Posterior vena cava (tissue), 2 donors: ENCODE results near the gene CERS3. TPM values are rescaled to one million over a fixed set of nuclear protein-coding genes. Genes with fewer than 3 reads are reported as not detected.
"Not testable (repeated sequence)": the region's sequence is repeated elsewhere in the genome, so short reads cannot be mapped to it uniquely, and the experiment has no call there.

Experiments used
- DNase-seq: peaks from one replicate; pipeline ENCODE4 v3.0.0-alpha.2; 2020; ENCODE audit warnings: low spot score
- intact Hi-C, 2 donors: fragments of 100-400 bp; cut with DNase I; formaldehyde crosslinking; loops; one replicate each; pipeline versions ENCODE4 v1.14.1 to v1.14.2; 2022 to 2023
- total RNA-seq, 2 donors: library from RNA; stranded (reverse); fragmentation: NEBNext Ultra II Directional; extraction: Animal tissue kit (Norgen Biotek cat#: 25700); gene quantifications; one replicate each; pipeline ENCODE4 v1.2.1, GENCODE V29; 2021
- donor health status: DM: yes; HTN: yes; CAD: no.
- donor health status: DM: yes; HTN: yes; CAD: no.

Gene CERS3
- total RNA-seq, 2 donors from 2014 or later: not detected

DNA sequence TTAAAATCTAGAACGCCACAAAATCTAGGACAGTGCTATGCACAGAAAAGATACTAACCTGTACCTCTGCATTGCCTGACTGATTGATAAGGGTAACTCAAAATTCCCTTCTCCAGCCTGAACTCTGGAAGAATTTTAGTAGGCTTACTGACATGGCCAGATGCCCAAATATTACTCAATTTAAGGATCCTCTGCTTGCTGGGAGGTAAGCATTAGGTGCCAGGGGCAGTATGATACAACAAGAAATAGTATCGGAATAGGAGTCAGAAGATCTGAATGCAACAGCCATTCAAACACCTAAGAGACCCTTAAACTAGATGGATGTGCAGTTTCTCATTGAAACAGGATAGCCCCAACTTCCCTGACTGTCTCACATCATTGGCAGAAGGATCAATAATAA is 45.4 kb downstream of the CERS3 start:
- no peak for DNase-seq
- intact Hi-C loops: no loop called here

DNA sequence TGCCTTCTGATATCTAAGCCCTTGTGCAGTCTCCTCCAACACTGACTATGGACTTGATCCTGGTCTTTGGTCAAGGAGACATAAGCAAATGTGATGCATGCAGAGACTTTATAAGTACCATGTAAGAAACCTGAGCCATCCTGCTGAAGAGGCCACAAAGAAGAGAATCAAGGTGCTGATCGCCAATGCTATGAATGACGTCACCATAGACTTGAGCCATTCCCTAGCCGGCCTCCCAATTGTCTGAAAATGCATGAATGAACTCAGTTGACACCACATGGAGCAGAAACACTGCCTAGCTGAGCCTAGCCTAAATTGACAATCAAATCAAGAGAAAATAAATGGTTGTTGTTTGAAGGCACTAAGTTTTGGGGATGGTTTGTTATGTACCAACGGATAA is 51.9 kb downstream of the CERS3 start:
- intact Hi-C loops: loop anchor here in 1 of 2 donors (10.0 kb wide), 1 partner anchor 522 kb away; no protein-coding TSS in a partner anchor
- no peak for DNase-seq

DNA sequence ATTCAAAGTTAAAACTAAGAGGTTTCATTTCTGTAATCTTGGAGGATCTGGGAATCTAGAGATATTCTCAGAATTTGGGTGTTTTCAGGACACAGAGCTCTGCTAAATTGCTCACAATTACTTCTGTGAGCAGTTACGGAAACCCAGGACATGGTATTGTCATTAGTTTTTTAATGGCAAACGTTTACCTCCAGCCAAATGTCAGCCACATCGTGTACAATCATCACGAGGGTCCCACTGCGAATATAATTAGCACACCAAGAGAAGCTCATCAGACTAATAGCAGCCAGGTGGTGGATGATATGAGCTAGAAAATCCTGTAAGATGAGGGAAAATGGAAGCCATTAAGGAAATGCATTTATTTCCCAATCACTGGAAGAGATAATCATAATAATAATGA is 56.0 kb downstream of the CERS3 start:
- intact Hi-C loops: loop anchor here in 1 of 2 donors (10.0 kb wide), 1 partner anchor 518 kb away; no protein-coding TSS in a partner anchor
- no peak for DNase-seq

DNA sequence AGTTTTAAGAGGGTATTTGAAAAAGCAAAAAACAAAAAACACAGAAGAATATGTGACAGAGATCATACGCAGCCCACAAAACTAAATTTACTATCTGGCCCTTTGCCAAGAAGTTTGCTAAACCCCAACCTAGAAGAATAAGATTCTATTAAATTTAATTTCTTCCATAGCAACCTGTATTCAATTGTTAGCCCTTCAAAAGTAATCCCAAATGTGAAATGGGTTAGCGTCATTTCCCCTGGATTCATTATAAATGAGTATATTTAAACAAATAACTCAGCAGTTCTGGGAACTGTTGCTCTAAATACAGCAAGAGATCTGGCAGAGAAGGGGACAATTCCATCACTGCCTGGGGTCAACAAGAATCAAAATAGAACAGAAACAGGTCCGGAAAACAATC is 56.8 kb downstream of the CERS3 start:
- intact Hi-C loops: loop anchor here in 1 of 2 donors (10.0 kb wide), 1 partner anchor 517 kb away; no protein-coding TSS in a partner anchor
- no peak for DNase-seq

- intact Hi-C loops: no loop called here
- no peak for DNase-seq
These were observed 60.5 kb downstream of the CERS3 start for GRCh38 chr15:100468285-100468684.

DNA sequence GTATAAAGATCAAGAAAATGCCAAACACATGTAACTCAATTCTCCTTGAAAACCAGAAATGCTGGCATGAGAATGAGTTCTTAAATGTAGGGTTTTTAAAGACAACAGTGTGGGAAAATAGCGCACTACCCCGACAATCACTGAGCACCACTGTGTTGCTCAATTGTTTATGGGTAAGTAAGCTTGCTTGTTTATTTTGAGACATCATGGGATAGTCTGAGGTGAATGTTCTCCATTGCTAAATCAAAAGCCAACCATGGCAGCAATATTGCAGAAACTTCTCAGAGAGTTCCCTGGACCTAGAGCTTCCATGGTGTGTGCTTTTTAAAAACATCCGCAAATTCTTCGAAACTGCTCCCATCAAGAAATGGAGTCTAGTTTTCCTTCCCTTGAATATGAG is 62.7 kb downstream of the CERS3 start:
- intact Hi-C loops: no loop called here
- no peak for DNase-seq

- intact Hi-C loops: no loop called here
- no peak for DNase-seq
These were observed 63.9 kb downstream of the CERS3 start for GRCh38 chr15:100464888-100465287.

- intact Hi-C loops: no loop called here
- no peak for DNase-seq
These were observed 64.5 kb downstream of the CERS3 start for GRCh38 chr15:100464256-100464655.

DNA sequence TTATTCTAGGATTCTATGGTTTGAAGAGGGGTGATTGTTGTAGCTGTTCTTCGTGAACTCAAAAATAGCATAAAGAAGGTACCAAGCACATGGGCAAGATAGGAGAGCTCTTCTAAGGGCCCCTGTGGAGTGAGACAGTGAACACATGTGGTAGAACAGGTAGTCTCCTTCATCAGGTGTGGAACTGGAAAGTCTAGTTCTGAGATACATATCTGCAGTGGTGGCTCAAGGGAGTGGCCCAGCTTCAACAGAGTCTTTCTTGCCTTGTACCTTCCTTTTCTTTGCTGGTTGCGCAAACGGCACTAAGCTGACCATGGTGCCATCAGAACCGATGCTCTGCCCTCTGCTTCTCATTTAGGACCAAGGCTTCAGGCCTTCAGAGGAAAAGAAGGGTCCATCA is 65.2 kb downstream of the CERS3 start:
- intact Hi-C loops: no loop called here
- DNase-seq: no peak

DNA sequence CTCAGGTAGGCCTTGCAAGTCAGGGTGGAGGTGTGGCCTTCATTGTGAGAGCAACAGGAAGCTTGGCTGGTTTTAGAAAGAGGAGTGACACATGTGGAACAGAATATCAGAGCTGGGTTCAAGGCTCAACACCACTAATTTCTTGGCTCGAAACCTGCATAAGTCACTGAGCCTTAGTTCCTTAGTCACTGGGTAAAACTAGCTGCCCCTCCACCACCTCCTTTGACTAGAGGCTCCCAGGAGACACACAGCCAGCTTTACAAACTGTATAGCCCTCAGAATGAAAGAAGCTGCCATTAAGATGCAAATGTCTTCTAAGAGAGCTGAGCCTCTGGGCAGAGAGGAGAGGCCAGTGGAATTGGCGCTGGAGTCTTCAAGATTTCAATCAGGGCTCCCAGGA is 67.7 kb downstream of the CERS3 start:
- intact Hi-C loops: no loop called here
- no peak for DNase-seq

DNA sequence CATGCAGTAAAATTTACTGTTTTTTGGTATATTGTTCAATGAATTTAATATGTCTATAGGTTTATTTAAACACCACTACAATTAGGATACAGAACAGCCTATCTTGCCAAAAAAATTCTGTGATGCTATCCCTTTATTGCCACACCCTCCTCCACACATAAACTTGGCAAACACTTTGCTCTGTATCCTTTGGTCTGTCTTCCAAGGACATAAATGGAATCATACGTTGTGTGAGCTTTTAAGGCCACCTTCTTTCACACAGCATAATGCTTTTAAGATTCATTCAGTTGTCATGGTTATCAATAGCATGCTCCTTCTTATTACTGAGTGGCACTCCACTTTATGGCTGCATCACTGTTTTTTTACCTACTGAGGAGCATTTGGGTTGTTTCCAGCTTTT is 71.5 kb downstream of the CERS3 start:
- no peak for DNase-seq
- intact Hi-C loops: no loop called here

- no peak for DNase-seq
- intact Hi-C loops: no loop called here
These were observed 74.6 kb downstream of the CERS3 start for GRCh38 chr15:100454148-100454547.

DNA sequence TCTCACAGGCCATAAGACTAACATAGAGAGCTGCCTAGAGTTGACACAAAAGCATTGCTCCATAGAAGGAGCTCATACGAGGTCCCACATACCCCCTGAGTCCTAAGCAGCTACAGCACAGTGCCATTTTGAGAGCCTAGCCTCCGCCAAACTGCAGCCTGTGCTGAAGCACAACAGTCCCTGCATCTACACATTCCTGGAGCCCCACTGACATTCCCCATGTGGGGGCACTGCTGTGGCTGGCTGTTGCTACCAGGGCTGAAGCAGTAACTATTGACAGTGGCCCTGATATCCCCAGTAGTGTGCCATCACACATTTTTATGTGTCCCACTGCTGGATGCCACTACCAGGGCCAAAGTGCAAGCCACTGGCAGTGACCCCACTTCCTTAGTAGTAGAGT is 80.3 kb downstream of the CERS3 start:
- intact Hi-C loops: no loop called here
- DNase-seq: no peak

GRCh38 chr15:100441063-100441462 is 87.7 kb downstream of the CERS3 start:
- DNase-seq, intact Hi-C loops: not testable (repeated sequence)

GRCh38 chr15:100439514-100439913 is 89.2 kb downstream of the CERS3 start:
- intact Hi-C loops: no loop called here
- no peak for DNase-seq

GRCh38 chr15:100438570-100438969 is 90.2 kb downstream of the CERS3 start:
- DNase-seq: peak; percentile 81
- intact Hi-C loops: no loop called here

DNA sequence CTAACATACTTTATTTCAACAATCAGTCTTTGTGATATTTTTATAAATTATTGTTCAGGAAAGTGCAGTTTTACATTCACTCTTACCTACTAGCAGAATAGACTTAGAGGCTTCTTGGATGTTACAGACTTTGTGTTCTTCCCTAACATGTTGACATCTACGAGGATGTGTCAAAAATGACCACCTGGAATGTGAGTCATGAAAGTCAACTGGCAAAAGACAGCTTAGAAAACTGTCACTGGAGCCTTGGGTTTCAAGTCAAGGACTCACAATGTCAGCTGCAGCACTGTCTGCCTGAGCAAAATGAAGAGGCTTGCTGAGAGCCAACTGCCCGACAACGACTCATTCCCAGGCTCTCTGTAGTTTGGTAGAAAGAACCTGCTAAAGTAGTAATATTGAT is 91.5 kb downstream of the CERS3 start:
- DNase-seq: no peak
- intact Hi-C loops: no loop called here

DNA sequence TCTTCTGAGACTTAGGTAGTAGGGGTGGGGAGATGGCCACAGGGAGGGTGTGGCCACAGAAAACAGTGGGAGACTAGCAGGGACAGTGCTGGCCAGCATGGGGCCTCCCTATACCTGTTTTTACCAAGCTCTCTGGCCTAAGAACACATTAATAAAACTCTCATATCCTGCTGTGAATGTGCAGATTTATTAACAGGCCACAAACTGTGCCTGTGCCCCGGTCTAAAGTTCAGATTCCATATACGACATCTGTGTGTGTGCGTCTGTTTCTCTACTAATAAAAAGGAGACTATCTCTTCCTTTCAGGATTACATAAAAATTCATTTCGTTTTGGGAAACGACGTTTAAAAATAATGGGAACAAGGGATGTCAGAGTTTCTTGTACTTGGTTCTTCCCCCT is 94.2 kb downstream of the CERS3 start:
- intact Hi-C loops: no loop called here
- no peak for DNase-seq

GRCh38 chr15:100434038-100434437 is 94.7 kb downstream of the CERS3 start:
- no peak for DNase-seq
- intact Hi-C loops: no loop called here

DNA sequence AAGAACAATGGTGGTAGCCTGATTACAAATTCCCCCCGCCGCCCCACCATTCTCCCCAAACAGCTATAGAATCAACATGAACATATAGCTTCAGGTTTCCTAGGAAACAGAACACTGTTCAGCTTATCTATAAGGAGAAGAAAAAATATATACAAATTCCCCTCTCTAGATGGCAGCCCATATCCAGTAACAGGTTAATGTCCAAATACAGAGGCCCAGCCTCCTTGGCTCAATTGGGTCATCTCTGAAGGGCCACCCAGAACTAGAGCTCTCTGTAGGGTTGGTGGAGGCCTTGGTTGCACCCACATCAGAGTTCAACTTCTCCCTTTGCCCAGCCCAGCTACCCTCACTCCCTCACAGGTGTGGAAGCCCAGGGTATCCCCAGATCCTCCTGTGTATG is 95.4 kb downstream of the CERS3 start:
- intact Hi-C loops: no loop called here
- no peak for DNase-seq

DNA sequence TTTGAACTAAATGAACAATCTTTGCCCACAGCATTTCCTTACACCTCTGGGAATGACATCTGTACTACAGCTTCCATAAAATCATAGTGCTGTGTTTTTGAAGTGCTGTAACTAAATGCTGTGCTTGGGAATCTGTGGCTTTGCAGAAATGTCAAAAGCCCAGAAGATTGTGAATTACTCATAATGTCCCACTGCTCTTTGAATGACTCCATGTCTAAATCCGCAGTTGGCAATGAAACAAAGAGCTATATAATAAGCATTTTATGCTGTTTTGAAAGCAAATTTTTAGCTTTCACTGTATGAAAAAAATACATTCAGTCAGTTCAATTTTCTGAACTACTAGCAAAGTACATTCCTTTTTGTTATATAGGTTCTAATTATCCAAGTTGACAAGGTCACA is 98.3 kb downstream of the CERS3 start:
- no peak for DNase-seq
- intact Hi-C loops: no loop called here

DNA sequence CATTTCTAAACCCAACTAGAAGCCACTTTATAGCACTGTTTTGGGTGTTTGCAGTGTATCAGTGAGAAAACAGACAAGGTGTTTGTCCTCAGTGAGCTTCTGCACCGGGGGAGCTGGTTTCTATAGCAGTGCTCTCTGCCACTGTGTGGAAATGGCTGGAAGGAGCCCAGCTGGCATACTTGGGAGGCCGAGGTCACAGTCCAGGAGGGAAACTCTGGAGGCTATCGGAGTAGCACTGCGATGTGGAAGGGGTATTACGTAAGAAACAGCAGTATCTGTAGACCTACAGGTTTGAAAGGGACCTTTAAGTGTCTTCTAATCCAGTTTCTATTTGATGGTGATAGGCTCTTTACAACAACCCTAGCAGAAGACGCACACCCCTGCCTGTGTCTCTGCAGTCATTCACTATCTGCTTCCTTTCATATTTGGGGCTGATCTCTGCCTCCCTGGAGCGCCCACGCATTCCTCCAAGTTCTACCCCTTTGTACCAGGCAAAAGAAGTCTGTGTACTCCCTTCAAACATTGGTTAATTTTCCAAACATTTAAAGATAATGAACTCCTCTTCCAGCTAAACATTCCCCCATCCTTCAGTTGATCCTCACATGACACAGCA is 99.5 kb downstream of the CERS3 start:
- no peak for DNase-seq
- intact Hi-C loops: no loop called here
